ENCODE measurements around the gene KCNQ5.

KCNQ5 gene

GRCh38 chr6:73108949-73109348 is 487.1 kb downstream of the KCNQ5 start:
- DNase-seq: no peak

DNA sequence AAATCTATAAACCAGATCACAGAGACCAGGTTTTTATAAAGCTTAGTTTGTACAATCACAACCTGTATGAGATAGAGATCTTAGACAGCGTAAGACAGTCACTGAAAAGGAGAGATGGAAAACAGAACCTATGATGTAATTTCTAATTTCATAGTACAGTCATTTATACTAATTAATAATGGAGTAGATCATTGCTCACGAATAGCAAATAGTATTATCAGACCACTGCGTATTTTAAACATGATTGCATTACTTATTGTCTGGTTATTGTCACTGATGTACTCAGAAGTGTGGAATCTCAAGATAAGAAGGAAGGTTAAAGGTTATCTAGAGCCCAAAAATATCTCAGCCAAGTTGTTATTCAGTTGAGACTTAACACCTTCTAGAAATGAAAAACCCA is 487.8 kb downstream of the KCNQ5 start:
- DNase-seq: no peak

DNA sequence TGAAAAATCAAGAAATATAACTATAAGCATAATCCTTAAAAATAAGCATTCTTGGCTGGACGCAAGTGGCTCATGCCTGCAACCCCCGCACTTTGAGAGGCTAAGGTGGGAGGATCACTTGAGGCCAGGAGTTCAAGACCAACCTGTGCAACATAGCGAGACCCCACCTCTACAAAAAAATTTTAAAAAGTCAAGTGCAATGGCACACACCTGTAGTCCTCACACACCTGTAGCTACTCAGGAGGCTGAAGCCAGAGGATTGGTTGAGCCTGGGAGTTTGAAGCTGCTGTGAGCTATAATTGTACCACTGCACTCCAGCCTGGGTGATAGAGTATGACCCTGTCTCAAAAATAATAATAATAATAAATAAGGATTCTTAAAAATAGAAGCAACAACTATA is 494.5 kb downstream of the KCNQ5 start:
- DNase-seq: no peak

DNA sequence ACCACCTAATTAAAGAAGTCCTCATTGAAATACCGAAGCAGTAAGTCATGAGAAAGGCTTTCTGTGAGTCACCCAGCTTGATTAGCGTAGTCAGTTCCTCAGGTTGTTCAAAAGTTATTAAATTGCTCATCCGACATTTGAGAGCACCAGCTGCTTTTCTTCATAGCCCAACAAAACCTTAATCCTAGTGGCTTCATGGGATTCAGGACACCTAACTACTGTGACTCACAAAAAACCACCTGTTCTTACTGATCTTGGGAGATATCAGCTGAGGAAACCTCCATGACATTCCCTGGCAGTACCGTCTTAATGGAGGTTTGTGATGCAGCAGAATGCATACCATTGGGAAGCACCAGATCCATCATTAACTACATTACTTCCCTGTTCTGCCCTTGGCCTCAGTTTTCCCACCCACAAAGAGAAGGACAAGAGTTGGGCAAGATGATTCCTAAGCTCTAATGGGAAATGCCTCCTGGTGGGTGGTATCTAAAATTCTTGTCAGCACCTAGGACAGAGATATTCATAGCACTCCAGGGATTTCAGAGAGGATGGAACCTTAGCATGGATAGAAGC is 499.6 kb downstream of the KCNQ5 start:
- no peak for DNase-seq

- DNase-seq: no peak
These were observed 501.9 kb downstream of the KCNQ5 start for GRCh38 chr6:73123632-73124329.

DNA sequence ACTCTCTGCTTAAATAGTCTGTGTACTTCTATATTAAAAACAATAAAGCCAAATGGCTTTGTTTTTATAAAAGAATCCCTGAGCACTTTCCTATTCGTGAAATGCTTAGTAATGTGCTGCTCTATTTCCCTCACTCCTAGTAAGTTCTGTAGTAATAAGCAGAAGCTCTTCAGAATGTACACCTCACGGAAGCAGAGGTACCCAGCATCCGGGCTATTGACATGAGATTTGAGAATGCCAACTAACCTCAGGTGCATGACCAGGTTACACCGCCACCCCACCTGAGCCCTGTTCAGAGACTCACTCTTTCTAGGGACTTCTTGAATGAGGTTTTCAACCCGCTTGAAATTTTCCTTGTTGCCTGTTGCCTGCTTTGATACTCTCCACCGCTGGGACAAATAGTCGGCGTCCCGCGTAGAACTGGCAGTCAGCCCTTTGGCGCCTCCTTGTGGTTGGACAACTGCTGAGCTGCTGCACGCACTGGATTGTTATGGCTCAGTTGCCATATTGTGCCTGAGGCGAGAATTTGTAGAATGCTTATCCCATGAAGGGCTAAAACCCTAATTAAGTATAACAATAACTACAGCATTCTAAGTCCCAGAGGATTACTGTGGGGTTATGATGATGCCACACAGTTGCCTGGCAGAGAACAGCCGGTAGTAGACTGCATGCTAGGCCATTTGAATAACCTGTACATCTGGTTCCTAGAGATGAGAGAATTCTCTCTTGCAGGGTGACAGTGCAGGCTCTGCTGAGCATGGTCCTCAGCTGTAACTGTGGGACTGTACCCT is 508.0 kb downstream of the KCNQ5 start:
- peak in 48 of 51 donors; percentile 2 to 86 (median 53) for DNase-seq

GRCh38 chr6:73131706-73132105 is 509.8 kb downstream of the KCNQ5 start:
- DNase-seq: no peak

GRCh38 chr6:73134588-73134987 is 512.7 kb downstream of the KCNQ5 start:
- DNase-seq: peak in 1 of 51 donors; percentile 48

DNA sequence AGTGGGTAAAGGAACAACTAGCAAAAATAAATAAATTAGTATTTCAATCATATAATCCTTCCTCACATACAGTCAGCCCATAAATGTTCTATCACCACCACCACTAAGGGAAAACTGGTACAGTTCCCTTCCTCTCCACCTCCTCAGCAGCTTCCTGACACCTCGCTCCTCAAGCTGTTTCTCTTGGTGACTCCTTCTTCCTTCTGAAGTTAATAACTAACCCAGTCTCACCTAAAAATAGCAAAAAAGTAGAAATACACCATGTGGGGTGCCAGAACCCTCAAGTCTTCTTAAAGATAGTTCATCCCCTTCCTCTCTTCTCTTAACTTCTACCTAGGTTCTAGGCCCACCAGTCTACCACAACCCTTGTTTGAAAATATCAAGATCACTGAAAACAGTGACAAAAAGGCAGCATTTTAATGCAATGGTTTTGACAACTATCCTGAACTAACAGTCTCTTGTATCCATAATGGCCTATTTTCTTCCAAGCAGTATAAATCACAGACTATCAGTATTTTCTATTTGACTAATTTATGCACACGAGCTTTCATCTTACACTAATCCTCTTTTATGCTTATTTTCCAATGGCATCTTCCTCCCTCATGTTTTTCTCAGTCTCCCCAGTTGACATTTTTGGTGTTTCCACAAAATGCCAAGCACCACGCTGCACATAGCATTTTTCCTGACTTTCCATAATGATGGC is 518.0 kb downstream of the KCNQ5 start:
- no peak for DNase-seq

DNA sequence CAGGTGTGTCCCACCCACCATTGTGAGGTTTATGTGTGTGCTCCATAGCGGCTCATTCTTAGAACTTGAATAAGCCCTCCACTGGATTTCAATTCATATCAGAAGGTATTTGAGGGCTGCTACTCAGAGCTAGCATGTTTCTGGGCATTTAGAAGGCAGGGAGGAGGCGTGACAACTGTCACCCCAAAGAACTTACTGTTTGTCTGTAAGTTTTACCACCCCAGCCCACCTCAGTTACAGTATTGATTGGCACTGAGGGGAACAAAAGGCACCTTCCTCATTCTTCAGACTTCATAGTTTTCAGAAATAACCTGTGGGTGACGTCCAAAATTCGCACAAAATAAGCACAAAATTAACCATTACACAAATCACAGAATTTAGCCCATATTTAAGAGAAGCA is 521.7 kb downstream of the KCNQ5 start:
- no peak for DNase-seq

DNA sequence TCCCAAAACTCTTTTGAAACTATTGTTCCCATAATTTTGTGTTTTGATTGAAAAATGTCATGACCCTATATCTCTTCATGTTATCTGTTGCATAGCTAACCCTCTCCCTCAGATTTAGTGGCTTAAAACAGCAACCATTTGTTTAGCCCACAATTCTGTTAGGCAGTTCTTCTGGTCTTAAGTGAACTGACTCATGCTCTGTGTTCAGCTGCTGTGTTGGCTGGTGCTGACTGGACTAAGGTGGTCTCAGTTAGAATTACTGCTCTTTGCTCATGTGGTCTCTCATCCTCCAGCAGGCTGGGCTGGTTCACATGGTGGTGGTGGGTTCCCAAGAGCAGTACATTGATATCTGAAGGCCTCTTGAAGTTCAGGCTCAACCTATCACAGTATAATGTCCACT is 522.7 kb downstream of the KCNQ5 start:
- no peak for DNase-seq

- DNase-seq: no peak
These were observed 523.8 kb downstream of the KCNQ5 start for GRCh38 chr6:73145690-73146089.

DNA sequence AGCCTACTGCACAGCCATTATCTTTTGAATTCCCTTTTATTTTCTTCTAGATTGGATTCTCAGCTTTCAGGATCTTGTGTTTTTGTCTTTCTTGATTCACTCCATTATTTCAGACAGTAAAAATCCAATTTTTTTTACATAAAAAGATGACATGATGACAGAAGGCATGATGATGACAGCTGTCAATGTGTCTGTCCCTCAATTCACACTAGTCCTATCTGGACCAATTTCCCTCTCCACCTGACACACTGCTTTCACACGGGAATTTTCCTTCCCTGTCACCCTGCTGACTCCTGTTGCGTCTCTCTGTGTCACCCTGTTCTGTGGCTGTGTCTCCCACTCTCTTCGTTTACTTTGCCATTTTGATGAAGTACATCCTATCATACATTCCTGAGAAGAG is 529.9 kb downstream of the KCNQ5 start:
- DNase-seq: no peak

DNA sequence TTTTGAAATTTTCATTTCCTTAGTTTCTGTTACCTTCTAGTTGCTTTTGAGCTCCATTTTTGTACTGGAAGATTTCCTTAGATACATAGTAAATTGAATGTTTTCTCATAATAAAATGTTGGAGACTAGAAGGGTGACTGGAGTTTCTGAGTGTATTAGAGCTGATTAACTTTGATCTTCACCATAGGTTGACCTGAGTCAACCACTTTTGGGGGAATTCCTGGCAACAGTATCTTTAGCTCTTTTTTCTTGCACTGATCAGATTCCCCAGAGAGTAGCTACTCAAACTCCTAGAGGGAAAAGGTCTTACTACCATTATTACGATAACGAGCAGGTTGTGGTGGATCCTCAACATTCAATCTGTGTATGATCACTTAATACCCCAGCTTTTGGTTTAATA is 530.7 kb downstream of the KCNQ5 start:
- DNase-seq: no peak

DNA sequence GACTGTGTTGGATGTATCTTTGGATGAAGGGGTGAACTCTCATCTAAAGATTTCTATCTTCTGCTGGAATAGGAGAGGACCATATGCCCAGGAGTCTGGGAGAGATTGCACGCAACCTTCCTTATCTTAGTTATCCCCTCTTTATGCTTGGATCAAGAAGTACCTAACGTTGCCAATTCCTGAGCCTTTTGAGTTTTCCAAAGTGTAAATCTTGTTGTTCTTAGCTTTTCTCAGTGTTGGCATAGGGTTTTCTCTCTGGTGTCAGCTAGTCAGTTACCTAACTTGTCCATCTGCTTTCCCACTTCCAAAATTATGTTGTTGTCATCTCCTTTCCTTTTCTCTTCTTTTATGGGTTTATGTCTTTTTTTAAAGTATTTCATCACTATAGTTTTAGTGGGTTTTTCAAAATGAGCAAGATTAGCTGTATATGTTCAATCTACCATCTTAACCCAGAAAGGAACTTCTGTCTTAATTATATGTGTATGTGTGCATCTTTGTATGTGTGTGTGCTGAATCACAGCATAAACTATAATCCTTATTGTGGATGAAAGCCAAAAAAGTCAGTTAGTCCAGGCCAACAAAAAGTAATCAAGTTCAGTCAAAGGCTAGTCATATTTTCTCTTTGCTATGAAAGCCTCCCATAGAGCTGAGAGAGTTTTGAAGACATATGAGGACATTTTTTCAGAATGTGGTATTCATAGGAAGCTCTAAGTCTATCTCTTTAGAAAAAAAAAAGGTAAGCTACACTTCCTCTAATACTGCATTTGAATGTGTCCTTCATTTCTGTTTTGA is 531.3 kb downstream of the KCNQ5 start:
- no peak for DNase-seq

- DNase-seq: no peak
These were observed 535.2 kb downstream of the KCNQ5 start for GRCh38 chr6:73156793-73157767.

DNA sequence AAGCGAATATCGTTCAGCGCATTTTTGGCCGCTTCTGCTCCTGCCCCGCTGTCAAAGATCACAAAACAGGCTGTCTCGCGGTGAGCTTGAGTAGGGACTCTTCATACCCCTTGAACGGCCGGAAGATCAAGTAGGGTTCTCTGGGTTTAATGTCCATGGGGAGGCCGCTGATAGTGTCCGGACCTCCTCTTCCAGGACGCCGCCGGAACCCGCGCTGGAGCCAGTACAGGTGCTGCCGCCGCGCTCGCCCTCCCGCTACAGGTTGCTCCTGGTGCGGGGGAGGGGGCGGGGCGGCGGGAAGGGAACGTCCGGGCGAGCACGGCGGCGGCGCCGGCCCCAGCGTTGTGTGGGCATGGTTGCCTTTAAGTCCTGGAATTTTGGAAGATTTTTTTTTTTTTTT is 536.0 kb downstream of the KCNQ5 start:
- DNase-seq: no peak

DNA sequence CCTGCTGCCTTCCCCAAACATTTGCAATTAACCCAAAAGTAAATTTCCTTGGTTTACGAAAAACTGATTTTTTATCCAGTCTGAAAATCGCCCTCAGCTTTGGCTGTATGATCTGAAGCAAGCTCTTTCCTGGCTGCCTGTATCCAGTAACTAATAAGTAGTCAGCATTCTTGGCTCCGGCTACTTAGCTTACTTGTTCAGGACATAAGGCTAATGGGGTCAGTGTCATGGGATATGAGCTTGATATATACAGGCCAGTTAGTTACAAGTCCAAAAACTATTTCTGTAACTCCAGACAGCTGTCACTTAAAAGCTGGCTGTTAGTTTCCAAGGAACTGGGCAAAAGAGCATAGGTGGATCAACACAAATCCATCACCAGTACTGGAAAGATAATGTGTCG is 547.2 kb downstream of the KCNQ5 start:
- DNase-seq: no peak

DNA sequence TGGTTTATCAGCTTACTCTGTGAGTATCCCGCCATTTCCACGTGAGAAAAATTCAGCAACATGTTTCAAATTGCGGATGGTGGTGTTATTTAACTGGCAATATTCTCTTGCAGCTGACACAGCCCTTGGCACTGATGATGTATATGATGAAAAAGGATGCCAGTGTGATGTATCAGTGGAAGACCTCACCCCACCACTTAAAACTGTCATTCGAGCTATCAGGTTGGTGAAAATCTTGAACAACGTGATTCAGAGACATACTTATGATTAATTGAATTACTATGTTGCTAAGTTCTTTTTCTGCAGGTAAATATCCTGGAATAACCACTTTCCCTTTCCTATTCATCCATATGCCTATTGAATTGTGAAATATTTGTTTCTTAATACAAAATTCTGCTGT is 547.8 kb downstream of the KCNQ5 start:
- DNase-seq: no peak

DNA sequence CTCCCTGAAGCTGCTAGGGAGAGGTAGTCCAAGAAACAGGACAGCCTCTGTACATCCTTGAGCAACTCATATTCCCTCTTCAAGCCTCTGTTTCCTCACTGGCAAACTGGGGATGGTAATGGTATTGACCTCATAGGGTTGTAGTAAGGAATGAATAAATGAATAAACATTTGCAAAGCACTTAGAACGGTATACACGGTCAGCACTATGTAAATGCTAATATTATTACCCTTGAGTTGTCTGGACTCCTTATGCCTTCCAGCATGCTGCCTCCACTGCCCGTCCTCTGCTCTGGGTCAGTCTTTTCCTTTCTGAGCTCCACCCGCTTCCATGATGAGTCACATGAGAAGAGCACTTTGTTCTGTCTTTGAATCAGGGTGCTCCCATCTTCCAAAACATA is 552.8 kb downstream of the KCNQ5 start:
- no peak for DNase-seq

All from hypothalamus (tissue), 51 donors.